Calu3 (cell line): Measurements from ENCODE around the gene C20orf96. TPM values are rescaled to one million over a fixed set of nuclear protein-coding genes. Genes with fewer than 3 reads are reported as not detected.
"Not testable (repeated sequence)": the region's sequence is repeated elsewhere in the genome, so short reads cannot be mapped to it uniquely, and the experiment has no call there.

Experiments
- BruUV-seq: library from RNA; stranded (reverse); fragments of 400-500 nt; replicated peaks from 2 replicates; lab custom pipeline; 2021; lab: Mats Ljungman, UMichigan
- CTCF ChIA-PET: fragments of 300-600 bp; sonication (Branson Sonifier 250); formaldehyde crosslinking; loops from one replicate; lab custom pipeline; 2022; ENCODE audit warnings: antibody characterized with exemption; lab: Charles Lee
- DNase-seq: peaks from one replicate; pipeline ENCODE4 v3.0.0; 2022
- H3K27ac Mint-ChIP-seq: one replicate; pipeline ENCODE4 v1.8.0; 2022; ENCODE audit warnings: mixed read lengths; ENCODE audit not compliant: unreplicated experiment
- H3K27me3 Mint-ChIP-seq: one replicate; pipeline ENCODE4 v1.8.0; 2022; ENCODE audit warnings: mixed read lengths; ENCODE audit not compliant: unreplicated experiment
- H3K36me3 Mint-ChIP-seq: one replicate; pipeline ENCODE4 v1.8.0; 2022; ENCODE audit warnings: mild to moderate bottlenecking, moderate library complexity, mixed read lengths; ENCODE audit not compliant: insufficient read depth, unreplicated experiment
- H3K4me1 Mint-ChIP-seq: one replicate; pipeline ENCODE4 v1.8.0; 2022; ENCODE audit warnings: mild to moderate bottlenecking, low read depth, mixed read lengths; ENCODE audit not compliant: unreplicated experiment
- H3K4me3 Mint-ChIP-seq: one replicate; pipeline ENCODE4 v1.8.0; 2022; ENCODE audit warnings: mild to moderate bottlenecking, low read depth, moderate library complexity, mixed read lengths; ENCODE audit not compliant: unreplicated experiment
- H3K9me3 Mint-ChIP-seq: one replicate; pipeline ENCODE4 v1.8.0; 2022; ENCODE audit warnings: low read depth, mixed read lengths; ENCODE audit not compliant: unreplicated experiment
- CTCF ChIP-seq: fragments of 200-600 bp; IDR thresholded peaks from one replicate; pipeline ENCODE4 v1.8.0; 2022; ENCODE audit warnings: antibody characterized with exemption; ENCODE audit not compliant: unreplicated experiment
- intact Hi-C: fragments of 100-400 bp; cut with micrococcal nuclease; formaldehyde crosslinking; loops from one replicate; pipeline ENCODE4 v1.10.0; 2022; ENCODE audit not compliant: unreplicated experiment
- total RNA-seq: library from RNA; stranded (reverse); gene quantifications from 2 replicates; pipeline ENCODE4 v1.2.3, GENCODE V29; 2022

Gene C20orf96
- total RNA-seq, 1 experiment from 2014 or later: 7.3 TPM

- Mint-ChIP-seq H3K27ac (no peak within 1 kb of the TSS), H3K36me3 (no peaks in the 10 kb centered on the region), H3K9me3 (no peaks in the 10 kb centered on the region), H3K4me1 (peaks cover 7% of the 10 kb centered on the region), H3K4me3 (no peak within 1 kb of the TSS), H3K27me3 (peaks cover 43% of the 10 kb centered on the region)
- intact Hi-C loops: no loop called here
- no peak for TF ChIP-seq CTCF
- CTCF ChIA-PET: no interaction called here
- DNase-seq: no peak
- no TSS peak for BruUV-seq
Measured at GRCh38 chr20:257419-257818, 33.1 kb downstream of the C20orf96 start, which contains the start of gene DEFB132. TSS of gene DEFB132 (plus strand) at chr20:257724. CDS start at chr20:257779, 55 bp downstream.

GRCh38 chr20:253447-253846, 37.1 kb downstream of the C20orf96 start:
- DNase-seq, H3K9me3 Mint-ChIP-seq, intact Hi-C loops, BruUV-seq, H3K36me3 Mint-ChIP-seq, CTCF ChIA-PET, H3K4me1 Mint-ChIP-seq, H3K4me3 Mint-ChIP-seq, H3K27ac Mint-ChIP-seq: not testable (repeated sequence)
- H3K27me3 Mint-ChIP-seq: peaks cover 25% of the 10 kb centered on the region

GRCh38 chr20:252801-253200, 37.7 kb downstream of the C20orf96 start:
- no peak for DNase-seq
- no peaks in the 10 kb centered on the region for H3K36me3 Mint-ChIP-seq
- CTCF ChIA-PET: no interaction called here
- no TSS peak for BruUV-seq
- no peaks in the 10 kb centered on the region for H3K9me3 Mint-ChIP-seq
- H3K4me3 Mint-ChIP-seq: no peak overlapping the region
- H3K27me3 Mint-ChIP-seq: peaks cover 18% of the 10 kb centered on the region
- peaks cover 6% of the 10 kb centered on the region for H3K4me1 Mint-ChIP-seq
- intact Hi-C loops: no loop called here
- TF ChIP-seq CTCF: no peak
- no peak overlapping the region for H3K27ac Mint-ChIP-seq

GRCh38 chr20:251354-251753, 39.2 kb downstream of the C20orf96 start:
- CTCF ChIA-PET: no interaction called here
- no TSS peak for BruUV-seq
- intact Hi-C loops: no loop called here
- peaks cover 4% of the 10 kb centered on the region for H3K27me3 Mint-ChIP-seq
- no peak overlapping the region for H3K27ac Mint-ChIP-seq
- H3K36me3 Mint-ChIP-seq: no peaks in the 10 kb centered on the region
- no peaks in the 10 kb centered on the region for H3K4me1 Mint-ChIP-seq
- peaks cover 5% of the 10 kb centered on the region for H3K9me3 Mint-ChIP-seq
- TF ChIP-seq CTCF: no peak
- DNase-seq: no peak
- no peak overlapping the region for H3K4me3 Mint-ChIP-seq

- intact Hi-C loops: no loop called here
- CTCF ChIA-PET: no interaction called here
- Mint-ChIP-seq H3K36me3 (no peaks in the 10 kb centered on the region), H3K27me3 (no peaks in the 10 kb centered on the region), H3K27ac (no peak overlapping the region), H3K9me3 (peaks cover 5% of the 10 kb centered on the region), H3K4me3 (no peak overlapping the region), H3K4me1 (no peaks in the 10 kb centered on the region)
- no TSS peak for BruUV-seq
- DNase-seq: no peak
- no peak for TF ChIP-seq CTCF
Measured at GRCh38 chr20:242905-243304, 47.6 kb downstream of the C20orf96 start.
